IPS DF 6.9 (cell line): ENCODE results near the gene UNC5B.

Source experiments
- DNase-seq: peaks from one replicate; pipeline ENCODE4 v3.0.0-alpha.2; 2013; ENCODE audit warnings: low read depth, low spot score
- H3K27ac ChIP-seq: one replicate; pipeline ENCODE4 v1.5.1; 2013; ENCODE audit warnings: low read length, control low read depth
- H3K27me3 ChIP-seq: 2 replicates; pipeline ENCODE4 v1.6.1; 2013; ENCODE audit warnings: mild to moderate bottlenecking, low read length; ENCODE audit not compliant: control insufficient read depth, insufficient read depth
- H3K36me3 ChIP-seq: 2 replicates; pipeline ENCODE4 v1.6.1; 2013; ENCODE audit warnings: low read length; ENCODE audit not compliant: control insufficient read depth, insufficient read depth
- H3K4me1 ChIP-seq: 2 replicates; pipeline ENCODE4 v1.6.1; 2013; ENCODE audit warnings: low read length; ENCODE audit not compliant: control insufficient read depth, insufficient read depth
- H3K4me3 ChIP-seq: 2 replicates; pipeline ENCODE4 v1.5.1; 2013; ENCODE audit warnings: mild to moderate bottlenecking, low read length
- H3K9me3 ChIP-seq: 2 replicates; pipeline ENCODE4 v1.6.1; 2013; ENCODE audit warnings: low read length, inconsistent platforms; ENCODE audit not compliant: control insufficient read depth, insufficient read depth
- WGBS: extraction: QIAGEN DNeasy Blood & Tissue Kit; methylation state at CpG from one replicate; pipeline ENCODE4 v1.1.7; 2013; ENCODE audit warnings: mixed read lengths, missing lambda C conversion rate; ENCODE audit not compliant: insufficient read length, insufficient coverage; 5-methylcytosine and 5-hydroxymethylcytosine counted together

Gene UNC5B

DNA sequence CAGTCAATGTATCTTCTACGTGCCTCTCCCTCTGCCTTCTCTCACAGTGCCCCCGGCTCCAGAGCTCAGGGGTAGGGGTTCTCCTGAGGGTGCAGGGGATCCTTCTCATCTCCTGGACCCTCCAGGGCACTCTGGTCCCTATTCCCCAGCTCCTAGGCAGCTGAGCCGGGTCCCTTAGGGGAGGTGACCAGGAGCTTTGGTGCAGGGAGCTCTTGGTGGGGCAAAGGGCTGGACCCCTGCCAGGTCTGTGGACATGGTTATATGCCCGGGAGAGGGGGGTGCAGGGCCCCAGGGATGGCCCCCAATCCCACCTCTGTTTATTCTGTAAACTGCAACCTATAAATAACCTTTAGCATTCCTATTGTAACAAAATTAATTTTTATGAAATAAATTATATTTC lies 90.1 kb downstream of the UNC5B start:
- no CpG with 5 or more reads among the region's 4 CpGs for WGBS
- Histone ChIP-seq H3K9me3 (no peaks in the 10 kb centered on the region), H3K4me3 (no peak overlapping the region), H3K36me3 (no peaks in the 10 kb centered on the region; the same call in 1 of the 2 replicates), H3K27ac (no peak overlapping the region), H3K27me3 (no peaks in the 10 kb centered on the region), H3K4me1 (no peaks in the 10 kb centered on the region)
- DNase-seq, result no peak

DNA sequence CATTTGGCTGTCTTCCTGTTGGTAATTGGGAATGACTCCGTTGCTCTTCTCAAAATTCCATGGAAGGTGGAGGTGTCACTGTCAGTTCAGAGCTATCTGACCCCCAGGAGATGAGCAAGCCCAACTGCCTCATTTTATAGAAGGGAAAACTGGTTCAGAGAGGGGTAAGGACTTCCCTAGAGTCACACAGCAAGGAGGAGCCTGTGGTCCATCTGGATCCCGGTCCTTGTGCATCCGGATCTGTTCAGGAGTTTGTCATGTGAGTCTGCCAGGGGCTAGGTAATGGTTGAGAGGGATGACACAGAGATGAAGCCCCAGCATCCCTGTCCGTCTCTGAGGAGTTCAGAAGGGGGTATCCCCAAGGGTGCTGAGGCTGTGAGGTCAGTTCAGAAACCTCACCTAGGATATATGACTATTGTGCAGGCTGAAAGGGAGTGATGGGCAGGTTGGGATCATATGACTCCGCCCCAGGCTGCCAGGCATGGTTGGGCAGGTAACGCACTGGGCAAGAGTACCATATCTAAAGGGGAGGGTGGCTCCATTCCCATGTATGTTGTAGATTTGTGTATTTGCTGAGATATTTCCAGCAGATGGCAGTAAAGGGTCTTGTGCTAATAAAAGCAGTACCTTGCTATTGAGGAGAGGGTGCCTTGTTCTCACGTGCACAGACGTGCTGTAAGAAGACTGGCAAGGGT lies 90.7 kb downstream of the UNC5B start:
- no peaks in the 10 kb centered on the region for H3K27me3 ChIP-seq
- no CpG with 5 or more reads among the region's 8 CpGs for WGBS
- H3K4me3 ChIP-seq, result no peak overlapping the region
- no peaks in the 10 kb centered on the region for H3K4me1 ChIP-seq
- DNase-seq, result no peak
- H3K27ac ChIP-seq, result no peak overlapping the region
- H3K36me3 ChIP-seq, result no peaks in the 10 kb centered on the region
- no peaks in the 10 kb centered on the region for H3K9me3 ChIP-seq

DNA sequence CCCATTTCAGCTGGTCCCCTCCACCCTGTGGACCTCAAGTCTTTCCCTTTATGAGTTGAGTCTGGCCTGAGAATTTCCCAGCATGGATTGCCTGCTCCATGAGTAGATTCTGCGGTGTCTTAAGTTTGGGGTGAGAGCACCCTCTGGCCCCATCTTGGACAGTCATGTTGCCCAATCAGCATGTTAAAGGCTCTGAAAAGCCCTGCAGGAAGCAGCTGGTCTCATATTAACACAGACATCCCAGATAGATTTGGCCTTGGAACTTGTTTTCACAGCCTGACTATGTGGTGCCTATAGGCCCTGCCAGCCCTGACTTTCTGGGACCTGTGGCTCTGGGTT lies 91.2 kb downstream of the UNC5B start:
- Histone ChIP-seq H3K27ac (no peak overlapping the region), H3K4me3 (no peak overlapping the region), H3K9me3 (no peaks in the 10 kb centered on the region), H3K27me3 (no peaks in the 10 kb centered on the region), H3K4me1 (no peaks in the 10 kb centered on the region), H3K36me3 (no peaks in the 10 kb centered on the region)
- no peak for DNase-seq
- WGBS, result no CpG with 5 or more reads among the region's 1 CpG

DNA sequence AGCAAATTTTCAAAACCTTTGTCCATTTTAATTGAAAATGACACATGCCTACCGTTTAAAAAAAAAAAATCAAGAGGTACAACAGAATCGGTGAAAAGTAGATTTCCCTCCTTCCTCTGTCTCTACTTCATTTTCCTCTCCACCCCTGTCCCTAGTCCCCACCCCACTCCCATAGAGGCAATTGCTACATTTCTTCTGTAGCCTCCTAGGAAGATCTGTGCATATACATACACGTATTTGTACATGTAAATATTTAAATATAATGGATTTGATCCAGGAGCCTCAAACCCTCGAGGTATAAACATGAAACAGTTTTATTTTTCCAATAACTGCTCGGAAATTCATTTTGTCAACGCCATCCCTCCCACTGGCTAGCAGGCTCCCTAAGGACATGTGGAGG lies 92.5 kb downstream of the UNC5B start:
- Histone ChIP-seq H3K9me3 (no peaks in the 10 kb centered on the region), H3K4me1 (no peaks in the 10 kb centered on the region), H3K36me3 (no peaks in the 10 kb centered on the region), H3K4me3 (no peak overlapping the region), H3K27me3 (no peaks in the 10 kb centered on the region), H3K27ac (no peak overlapping the region)
- no CpG with 5 or more reads among the region's 6 CpGs for WGBS
- DNase-seq, result no peak

- no CpG with 5 or more reads among the region's 3 CpGs for WGBS
- Histone ChIP-seq H3K4me3 (no peak overlapping the region), H3K27ac (no peak overlapping the region), H3K36me3 (no peaks in the 10 kb centered on the region), H3K27me3 (no peaks in the 10 kb centered on the region), H3K4me1 (no peaks in the 10 kb centered on the region), H3K9me3 (no peaks in the 10 kb centered on the region)
- DNase-seq, result no peak
Observed at GRCh38 chr10:71306979-71307378, 94.6 kb downstream of the UNC5B start.

DNA sequence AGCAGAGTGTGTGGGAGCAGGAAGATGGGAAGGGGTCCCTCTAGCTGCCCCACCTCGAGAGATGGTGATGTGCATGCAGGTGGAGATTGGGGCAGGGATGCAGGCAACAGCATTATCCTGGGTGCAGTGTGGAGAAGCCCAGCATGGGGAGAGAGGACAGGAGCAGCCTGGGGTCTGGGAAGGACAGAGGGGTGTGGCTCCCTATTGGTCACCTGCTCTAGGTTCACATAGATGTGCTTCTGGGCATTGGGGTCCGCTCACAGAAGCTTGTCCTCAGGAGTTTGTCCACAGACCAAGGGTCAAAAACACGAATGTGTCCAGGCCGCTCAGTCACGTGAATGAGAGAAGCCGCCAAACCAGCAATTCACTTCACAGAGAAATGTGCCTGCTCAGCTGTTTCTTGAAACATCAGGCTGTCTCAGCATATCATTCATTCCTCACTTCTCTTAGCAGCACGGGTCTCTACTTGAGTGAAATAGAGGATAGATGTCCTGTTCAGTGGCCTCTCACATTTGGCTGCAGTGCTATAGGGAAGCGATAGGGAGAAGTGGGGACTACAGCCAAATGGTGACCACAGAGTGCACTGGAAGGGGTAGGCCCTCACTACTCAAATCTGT lies 95.2 kb downstream of the UNC5B start:
- H3K27me3 ChIP-seq, result no peaks in the 10 kb centered on the region
- WGBS, result no CpG with 5 or more reads among the region's 8 CpGs
- H3K36me3 ChIP-seq, result no peaks in the 10 kb centered on the region
- no peaks in the 10 kb centered on the region for H3K4me1 ChIP-seq
- H3K4me3 ChIP-seq, result no peak overlapping the region
- no peak for DNase-seq
- no peak overlapping the region for H3K27ac ChIP-seq
- H3K9me3 ChIP-seq, result no peaks in the 10 kb centered on the region

DNA sequence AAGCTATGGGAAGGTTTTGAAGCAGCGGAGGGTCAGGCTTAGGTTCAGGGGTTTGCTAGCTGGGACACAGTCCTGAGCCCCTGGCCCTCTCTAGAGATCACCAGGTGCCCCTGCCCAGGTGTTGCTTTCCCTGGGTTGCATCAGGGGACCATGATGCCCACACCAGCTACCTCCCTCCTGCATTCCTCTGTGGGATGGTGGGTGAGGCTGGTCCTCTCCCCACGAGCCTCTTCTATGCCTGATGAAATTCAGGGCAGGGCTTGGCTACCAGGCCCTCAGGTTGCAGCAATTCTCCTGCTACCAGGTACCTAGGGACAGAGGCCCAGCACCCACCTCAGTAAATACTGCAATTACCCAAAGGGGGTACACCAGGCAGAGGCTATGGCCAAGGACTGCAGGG lies 95.9 kb downstream of the UNC5B start:
- H3K27me3 ChIP-seq, result no peaks in the 10 kb centered on the region
- no peak for DNase-seq
- H3K27ac ChIP-seq, result no peak overlapping the region
- H3K36me3 ChIP-seq, result no peaks in the 10 kb centered on the region
- no CpG with 5 or more reads among the region's 2 CpGs for WGBS
- no peak overlapping the region for H3K4me3 ChIP-seq
- no peaks in the 10 kb centered on the region for H3K4me1 ChIP-seq
- no peaks in the 10 kb centered on the region for H3K9me3 ChIP-seq

GRCh38 chr10:71308985-71309384 lies 96.6 kb downstream of the UNC5B start:
- no CpG with 5 or more reads among the region's 3 CpGs for WGBS
- no peak overlapping the region for H3K27ac ChIP-seq

GRCh38 chr10:71309919-71310318 lies 97.5 kb downstream of the UNC5B start:
- DNase-seq, result no peak
- no CpG with 5 or more reads among the region's 3 CpGs for WGBS
- Histone ChIP-seq H3K27ac (no peak overlapping the region), H3K4me3 (no peak overlapping the region), H3K4me1 (no peaks in the 10 kb centered on the region), H3K27me3 (no peaks in the 10 kb centered on the region), H3K36me3 (no peaks in the 10 kb centered on the region), H3K9me3 (no peaks in the 10 kb centered on the region)

More at GRCh38 chr10:71308985-71309384, 96.6 kb downstream of the UNC5B start:
- Histone ChIP-seq H3K4me1 (no peaks in the 10 kb centered on the region), H3K36me3 (no peaks in the 10 kb centered on the region), H3K4me3 (no peak overlapping the region), H3K9me3 (no peaks in the 10 kb centered on the region), H3K27me3 (no peaks in the 10 kb centered on the region)
- no peak for DNase-seq

- no peaks in the 10 kb centered on the region for H3K36me3 ChIP-seq
- no peaks in the 10 kb centered on the region for H3K9me3 ChIP-seq
- H3K4me1 ChIP-seq, result no peaks in the 10 kb centered on the region
- H3K4me3 ChIP-seq, result no peak overlapping the region
- no peak for DNase-seq
- no peaks in the 10 kb centered on the region for H3K27me3 ChIP-seq
- no CpG with 5 or more reads among the region's 1 CpG for WGBS
- no peak overlapping the region for H3K27ac ChIP-seq
Observed at GRCh38 chr10:71312220-71312619, 99.8 kb downstream of the UNC5B start.
